Measurements from ENCODE around the gene ZNF614.

GRCh38 chr19:52069653-52070052 is 41.5 kb upstream of the ZNF614 start:
- no peak for TF ChIP-seq POLR2AphosphoS5 (IDR thresholded peaks at IDR 0.05; ENCODE audit: low read depth, low read length)
- TF ChIP-seq, protein P1, sequence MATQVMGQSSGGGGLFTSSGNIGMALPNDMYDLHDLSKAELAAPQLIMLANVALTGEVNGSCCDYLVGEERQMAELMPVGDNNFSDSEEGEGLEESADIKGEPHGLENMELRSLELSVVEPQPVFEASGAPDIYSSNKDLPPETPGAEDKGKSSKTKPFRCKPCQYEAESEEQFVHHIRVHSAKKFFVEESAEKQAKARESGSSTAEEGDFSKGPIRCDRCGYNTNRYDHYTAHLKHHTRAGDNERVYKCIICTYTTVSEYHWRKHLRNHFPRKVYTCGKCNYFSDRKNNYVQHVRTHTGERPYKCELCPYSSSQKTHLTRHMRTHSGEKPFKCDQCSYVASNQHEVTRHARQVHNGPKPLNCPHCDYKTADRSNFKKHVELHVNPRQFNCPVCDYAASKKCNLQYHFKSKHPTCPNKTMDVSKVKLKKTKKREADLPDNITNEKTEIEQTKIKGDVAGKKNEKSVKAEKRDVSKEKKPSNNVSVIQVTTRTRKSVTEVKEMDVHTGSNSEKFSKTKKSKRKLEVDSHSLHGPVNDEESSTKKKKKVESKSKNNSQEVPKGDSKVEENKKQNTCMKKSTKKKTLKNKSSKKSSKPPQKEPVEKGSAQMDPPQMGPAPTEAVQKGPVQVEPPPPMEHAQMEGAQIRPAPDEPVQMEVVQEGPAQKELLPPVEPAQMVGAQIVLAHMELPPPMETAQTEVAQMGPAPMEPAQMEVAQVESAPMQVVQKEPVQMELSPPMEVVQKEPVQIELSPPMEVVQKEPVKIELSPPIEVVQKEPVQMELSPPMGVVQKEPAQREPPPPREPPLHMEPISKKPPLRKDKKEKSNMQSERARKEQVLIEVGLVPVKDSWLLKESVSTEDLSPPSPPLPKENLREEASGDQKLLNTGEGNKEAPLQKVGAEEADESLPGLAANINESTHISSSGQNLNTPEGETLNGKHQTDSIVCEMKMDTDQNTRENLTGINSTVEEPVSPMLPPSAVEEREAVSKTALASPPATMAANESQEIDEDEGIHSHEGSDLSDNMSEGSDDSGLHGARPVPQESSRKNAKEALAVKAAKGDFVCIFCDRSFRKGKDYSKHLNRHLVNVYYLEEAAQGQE (IDR thresholded peaks at IDR 0.05; ENCODE audit: insufficient read depth in 1 of 2, low read depth in 2 of 2, low read length in 2 of 2): no peak

Measured in PFSK-1 (cell line).